Medulla oblongata (tissue), 1 donor: ENCODE data around the gene CLEC2A.
"Not testable (repeated sequence)": the region's sequence is repeated elsewhere in the genome, so short reads cannot be mapped to it uniquely, and the experiment has no call there.

Experiments
- DNase-seq: peaks from one replicate; pipeline ENCODE4 v3.0.0-alpha.2; 2015; ENCODE audit errors: extremely low spot score

The CLEC2A gene

GRCh38 chr12:9881246-9881645 is 50.9 kb downstream of the CLEC2A start, which contains the start of gene KLRF2:
Gene KLRF2, plus strand, starts transcription at chr12:9881489. Its CDS starts 107 bp downstream, at chr12:9881596.
- DNase-seq: no peak

GRCh38 chr12:9880532-9881078 is 51.6 kb downstream of the CLEC2A start:
- DNase-seq: no peak

GRCh38 chr12:9876120-9876519 is 56.0 kb downstream of the CLEC2A start:
- not testable (repeated sequence) for DNase-seq

GRCh38 chr12:9872742-9873141 is 59.4 kb downstream of the CLEC2A start:
- DNase-seq: no peak

- DNase-seq: no peak
These were observed 60.0 kb downstream of the CLEC2A start for GRCh38 chr12:9872162-9872561.

- peak; percentile 33 for DNase-seq
These were observed 61.8 kb downstream of the CLEC2A start for GRCh38 chr12:9870286-9870866.

- DNase-seq: peak; percentile 53
These were observed 62.6 kb downstream of the CLEC2A start, which contains the start of gene CLEC2B for GRCh38 chr12:9869307-9870161. Gene CLEC2B, minus strand, starts transcription at chr12:9869354.

- peak; percentile 9 for DNase-seq
These were observed 63.2 kb downstream of the CLEC2A start for GRCh38 chr12:9868951-9869306.

- peak; percentile 26 for DNase-seq
These were observed 63.8 kb downstream of the CLEC2A start for GRCh38 chr12:9868311-9868801.

GRCh38 chr12:9867531-9867930 is 64.6 kb downstream of the CLEC2A start:
- DNase-seq: peak; percentile 24

GRCh38 chr12:9866860-9867269 is 65.3 kb downstream of the CLEC2A start:
- DNase-seq: peak; percentile 33

GRCh38 chr12:9864913-9865675 is 67.1 kb downstream of the CLEC2A start:
- peak; percentile 13 for DNase-seq
